Osteoblast (primary cell): Measurements from ENCODE around the gene KCNC3. TPM values are rescaled to one million over a fixed set of nuclear protein-coding genes. Genes with fewer than 3 reads are reported as not detected.
"Not testable (repeated sequence)": the region's sequence is repeated elsewhere in the genome, so short reads cannot be mapped to it uniquely, and the experiment has no call there.

Source experiments
- DNase-seq: peaks from one replicate; pipeline ENCODE4 v3.0.0; 2011; ENCODE audit warnings: low spot score, mixed read lengths; ENCODE audit not compliant: insufficient read length; ENCODE audit errors: missing footprints
- H2AFZ ChIP-seq: 2 replicates; pipeline ENCODE4 v1.6.0; 2011; ENCODE audit warnings: mild to moderate bottlenecking, low read length
- H3K27ac ChIP-seq: 2 replicates; pipeline ENCODE4 v1.5.1; 2011; ENCODE audit warnings: mild to moderate bottlenecking, low read depth, low read length, moderate library complexity
- H3K27me3 ChIP-seq: 2 replicates; pipeline ENCODE4 v1.6.0; 2012; ENCODE audit warnings: mild to moderate bottlenecking, control low read depth, inconsistent platforms, low read length, moderate library complexity; ENCODE audit not compliant: insufficient read depth
- H3K36me3 ChIP-seq: 2 replicates; pipeline ENCODE4 v1.5.1; 2011; ENCODE audit warnings: mild to moderate bottlenecking, low read length, control low read depth, moderate library complexity; ENCODE audit not compliant: insufficient read depth
- H3K4me1 ChIP-seq: 2 replicates; pipeline ENCODE4 v1.5.1; 2011; ENCODE audit warnings: mild to moderate bottlenecking, low read length, control low read depth, moderate library complexity; ENCODE audit not compliant: insufficient read depth
- H3K4me2 ChIP-seq: 2 replicates; pipeline ENCODE4 v1.6.0; 2011; ENCODE audit warnings: mild to moderate bottlenecking, low read length; ENCODE audit not compliant: insufficient read depth
- H3K4me3 ChIP-seq: fragments of 200-600 bp; sonication (generic); 3 replicates; pipeline ENCODE4 v1.5.1; 2012; ENCODE audit warnings: mild to moderate bottlenecking, low read length, inconsistent platforms; ENCODE audit not compliant: insufficient read depth
- H3K79me2 ChIP-seq: 2 replicates; pipeline ENCODE4 v1.6.0; 2012; ENCODE audit warnings: mild to moderate bottlenecking, low read length, control low read depth, inconsistent platforms; ENCODE audit not compliant: insufficient read depth
- H3K9me3 ChIP-seq: 2 replicates; pipeline ENCODE4 v1.5.1; 2011; ENCODE audit warnings: low read depth, low read length, control low read depth
- H4K20me1 ChIP-seq: 2 replicates; pipeline ENCODE4 v1.6.0; 2012; ENCODE audit warnings: mild to moderate bottlenecking, low read length, control low read depth; ENCODE audit not compliant: insufficient read depth
- total RNA-seq: library from RNA; depleted of rRNA; stranded (reverse); fragments of >200 nt; gene quantifications from 2 replicates; pipeline ENCODE4 v1.2.3, GENCODE V29; 2012
- TF ChIP-seq, protein P1 (sequence below): IDR thresholded peaks from 2 replicates; pipeline ENCODE4 v1.5.1; 2011; ENCODE audit warnings: mild to moderate bottlenecking, low read depth, low read length, moderate library complexity; ENCODE audit errors: extremely low read depth

KCNC3 gene
- total RNA-seq, 1 donor, result not detected

GRCh38 chr19:50340331-50340730 lies 11.2 kb upstream of the KCNC3 start:
- no peaks in the 10 kb centered on the region for H4K20me1 ChIP-seq
- TF ChIP-seq, protein P1, sequence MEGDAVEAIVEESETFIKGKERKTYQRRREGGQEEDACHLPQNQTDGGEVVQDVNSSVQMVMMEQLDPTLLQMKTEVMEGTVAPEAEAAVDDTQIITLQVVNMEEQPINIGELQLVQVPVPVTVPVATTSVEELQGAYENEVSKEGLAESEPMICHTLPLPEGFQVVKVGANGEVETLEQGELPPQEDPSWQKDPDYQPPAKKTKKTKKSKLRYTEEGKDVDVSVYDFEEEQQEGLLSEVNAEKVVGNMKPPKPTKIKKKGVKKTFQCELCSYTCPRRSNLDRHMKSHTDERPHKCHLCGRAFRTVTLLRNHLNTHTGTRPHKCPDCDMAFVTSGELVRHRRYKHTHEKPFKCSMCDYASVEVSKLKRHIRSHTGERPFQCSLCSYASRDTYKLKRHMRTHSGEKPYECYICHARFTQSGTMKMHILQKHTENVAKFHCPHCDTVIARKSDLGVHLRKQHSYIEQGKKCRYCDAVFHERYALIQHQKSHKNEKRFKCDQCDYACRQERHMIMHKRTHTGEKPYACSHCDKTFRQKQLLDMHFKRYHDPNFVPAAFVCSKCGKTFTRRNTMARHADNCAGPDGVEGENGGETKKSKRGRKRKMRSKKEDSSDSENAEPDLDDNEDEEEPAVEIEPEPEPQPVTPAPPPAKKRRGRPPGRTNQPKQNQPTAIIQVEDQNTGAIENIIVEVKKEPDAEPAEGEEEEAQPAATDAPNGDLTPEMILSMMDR, result no peak

GRCh38 chr19:50337031-50337430 lies 7.9 kb upstream of the KCNC3 start:
- not testable (repeated sequence) for H3K4me3 ChIP-seq, H3K4me2 ChIP-seq, H3K79me2 ChIP-seq, H3K27me3 ChIP-seq, H3K27ac ChIP-seq, H3K9me3 ChIP-seq, DNase-seq, H2AFZ ChIP-seq, H4K20me1 ChIP-seq, H3K4me1 ChIP-seq, H3K36me3 ChIP-seq

More at GRCh38 chr19:50340331-50340730, 11.2 kb upstream of the KCNC3 start:
- Histone ChIP-seq H3K4me2 (no peak overlapping the region), H3K4me1 (no peaks in the 10 kb centered on the region), H3K27ac (no peak overlapping the region), H3K27me3 (no peaks in the 10 kb centered on the region), H3K4me3 (no peak overlapping the region), H3K9me3 (peaks cover 9% of the 10 kb centered on the region), H3K79me2 (no peaks in the 10 kb centered on the region), H3K36me3 (no peaks in the 10 kb centered on the region), H2AFZ (no peak overlapping the region)
- DNase-seq, result no peak

DNA sequence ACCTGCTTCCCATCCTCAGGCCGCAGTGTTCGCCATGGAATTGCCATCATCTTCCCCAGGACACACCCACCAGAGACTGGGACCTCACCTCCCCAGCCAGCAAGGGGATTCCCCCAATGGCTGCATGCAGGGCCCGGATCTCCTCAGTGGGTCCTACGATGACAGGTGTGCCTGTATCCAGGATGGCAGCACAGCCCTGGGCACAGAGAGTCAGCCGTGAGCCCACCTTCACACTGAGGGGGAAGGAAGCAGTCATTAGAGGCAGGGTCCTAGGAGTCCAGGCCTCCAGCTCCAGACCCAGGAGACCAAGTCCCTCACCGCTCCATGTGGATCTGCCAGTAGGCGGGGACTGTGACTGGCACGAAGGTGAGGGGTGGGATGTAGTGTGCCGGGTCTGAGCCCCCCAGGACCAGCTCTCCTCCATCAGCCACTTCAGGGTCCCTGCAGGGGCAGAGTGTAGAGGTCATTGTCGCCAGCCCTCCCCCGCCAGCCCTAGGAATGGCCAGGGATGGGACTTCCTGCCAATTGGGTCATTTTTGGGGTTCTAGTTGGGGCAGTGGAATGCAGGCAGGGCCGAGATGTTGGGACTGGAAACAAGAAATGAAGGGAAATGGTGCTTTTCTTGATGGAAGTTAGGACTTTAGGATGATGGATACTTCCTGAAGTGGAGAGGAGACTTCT lies 5.7 kb upstream of the KCNC3 start:
- H4K20me1 ChIP-seq, result no peaks in the 10 kb centered on the region
- no peaks in the 10 kb centered on the region for H3K9me3 ChIP-seq
- H3K27me3 ChIP-seq, result peaks cover 27% of the 10 kb centered on the region
- TF ChIP-seq, protein P1, result no peak
- peak; percentile 32 for DNase-seq
- H3K4me2 ChIP-seq, result no peak overlapping the region
- no peaks in the 10 kb centered on the region for H3K36me3 ChIP-seq
- no peak overlapping the region for H3K27ac ChIP-seq
- no peak overlapping the region for H2AFZ ChIP-seq
- no peaks in the 10 kb centered on the region for H3K79me2 ChIP-seq
- H3K4me1 ChIP-seq, result peaks cover 9% of the 10 kb centered on the region
- H3K4me3 ChIP-seq, result no peak overlapping the region

GRCh38 chr19:50333737-50334617 lies 4.8 kb upstream of the KCNC3 start:
- TF ChIP-seq, protein P1, result no peak
- Histone ChIP-seq H3K27me3 (peaks cover 33% of the 10 kb centered on the region), H3K36me3 (no peaks in the 10 kb centered on the region), H4K20me1 (no peaks in the 10 kb centered on the region), H3K4me1 (peaks cover 9% of the 10 kb centered on the region), H3K9me3 (no peaks in the 10 kb centered on the region), H3K4me3 (peak overlapping the region; percentile 66), H3K79me2 (no peaks in the 10 kb centered on the region), H3K4me2 (peak overlapping the region; percentile 84), H2AFZ (peak overlapping the region; percentile 95), H3K27ac (no peak overlapping the region)
- peak; percentile 100 for DNase-seq
